ENCODE data around the gene ZNF185.

GRCh38 chrX:152912106-152912505 lies 14.2 kb downstream of the ZNF185 start:
- no peak for TF ChIP-seq EZH2 (IDR thresholded peaks at IDR 0.05; ENCODE audit: low read depth, low read length, severe bottlenecking)
- TF ChIP-seq SAP30 (IDR thresholded peaks at IDR 0.05; ENCODE audit: insufficient read depth, insufficient replicate concordance, low read length), result no peak
- no peak for TF ChIP-seq YY1 (IDR thresholded peaks at IDR 0.05; ENCODE audit: low read depth, low read length)
- TF ChIP-seq GABPA (IDR thresholded peaks at IDR 0.05; ENCODE audit: borderline replicate concordance, insufficient read depth, low read length), result no peak
- no peak for TF ChIP-seq SP1 (IDR thresholded peaks at IDR 0.05; ENCODE audit: low read depth, low read length)
- TF ChIP-seq EP300 (IDR thresholded peaks at IDR 0.05; ENCODE audit: borderline replicate concordance in 1 of 2, low read depth in 2 of 2, low read length in 2 of 2), result no peak
- TF ChIP-seq POLR2A (IDR thresholded peaks at IDR 0.05; ENCODE audit: control extremely low read depth in 1 of 2, low read depth in 2 of 2, low read length in 2 of 2), result no peak
- peak in 2 of 3 experiments; percentile 28 to 29; a peak in 2 of 4 replicates for TF ChIP-seq CTCF (IDR thresholded peaks at IDR 0.05; ENCODE audit: control extremely low read depth in 1 of 3, insufficient read depth in 1 of 3, low read depth in 1 of 3, low read length in 3 of 3)
- TF ChIP-seq RNF2 (IDR thresholded peaks at IDR 0.05; ENCODE audit: borderline replicate concordance, low read depth, low read length, missing control alignments, poor library complexity, severe bottlenecking), result no peak
- no peak for TF ChIP-seq ZNF274 (IDR thresholded peaks at IDR 0.05; ENCODE audit: borderline replicate concordance, extremely low read depth, low read length)

Data from H1 (cell line).